A549 (cell line): ENCODE results near the gene DSCAML1. TPM values are rescaled to one million over a fixed set of nuclear protein-coding genes. Genes with fewer than 3 reads are reported as not detected.

Experiments
- ATAC-seq, 2 experiments: fragments of 200-7000 bp in 1 of 2; fragments of >200 bp in 1 of 2; cut with Nextera tagmentation in 1 of 2; cut with Tn5 transposase in 1 of 2; 3 replicates each; pipeline versions ENCODE4 v1.8.0 to v1.9.1; 2018 to 2020; ENCODE audit warnings: mild to moderate bottlenecking in 1 of 2, moderate library complexity in 1 of 2
- CTCF ChIA-PET: fragments of 300-600 bp; sonication (Branson Sonifier 250); formaldehyde crosslinking; extraction: SDS; loops from one replicate; lab custom pipeline; 2021; ENCODE audit warnings: antibody characterized with exemption, inconsistent platforms; lab: Yijun Ruan, JAX
- POLR2A ChIA-PET: fragments of 350-600 bp; formaldehyde crosslinking; extraction: SDS; loops from one replicate; lab custom pipeline; 2021; ENCODE audit warnings: antibody characterized with exemption, inconsistent platforms; lab: Yijun Ruan, JAX
- DNase-seq, 2 experiments: peaks; one replicate each; pipeline versions ENCODE4 v3.0.0 to v3.0.0-alpha.2; 2011 to 2016; ENCODE audit warnings: low read depth in 1 of 2, low spot score in 1 of 2
- FAIRE-seq: peaks from 2 replicates; lab custom pipeline; 2011; peaks lifted over from hg19 to GRCh38; lab: Jason Lieb, UNC
- H3K27ac ChIP-seq, 2 experiments: fragments of >200 bp; sonication (Bioruptor Twin); formaldehyde crosslinking; 3 replicates each; pipeline ENCODE4 v1.5.1; 2016 to 2017
- H3K4me1 ChIP-seq: fragments of >200 bp; sonication (Bioruptor Twin); formaldehyde crosslinking; 3 replicates; pipeline ENCODE4 v1.6.1; 2016
- H3K4me2 ChIP-seq: fragments of >200 bp; sonication (Bioruptor Twin); formaldehyde crosslinking; 3 replicates; pipeline ENCODE4 v1.6.1; 2016
- H3K4me3 ChIP-seq: fragments of >200 bp; sonication (Bioruptor Twin); formaldehyde crosslinking; 3 replicates; pipeline ENCODE4 v1.5.1; 2016
- H3K9me3 ChIP-seq: fragments of >200 bp; sonication (Bioruptor Twin); formaldehyde crosslinking; 3 replicates; pipeline ENCODE4 v1.6.1; 2016
- CBX2 ChIP-seq: fragments of 200-600 bp; sonication (generic); IDR thresholded peaks from 2 replicates; pipeline ENCODE4 v1.6.1; 2016; ENCODE audit warnings: low read depth, mild to moderate bottlenecking, borderline replicate concordance
- CEBPB ChIP-seq, 2 experiments: fragments of >200 bp in 1 of 2; sonication (Bioruptor Twin) in 1 of 2; formaldehyde crosslinking in 1 of 2; IDR thresholded peaks; 2 replicates each; pipeline ENCODE4 v1.6.1; 2012 to 2016
- CHD4 ChIP-seq: fragments of 200-600 bp; sonication (generic); IDR thresholded peaks from 2 replicates; pipeline ENCODE4 v1.6.1; 2016; ENCODE audit warnings: antibody characterized with exemption, mild to moderate bottlenecking, borderline replicate concordance
- ELK1 ChIP-seq: fragments of 150-350 bp; IDR thresholded peaks from 2 replicates; pipeline ENCODE4 v1.6.1; 2014; ENCODE audit warnings: low read depth, mild to moderate bottlenecking, low read length
- EP300 ChIP-seq, 2 experiments: fragments of >200 bp; sonication (Bioruptor Twin); formaldehyde crosslinking; IDR thresholded peaks; 2 replicates in 1 of 2; 3 replicates in 1 of 2; pipeline ENCODE4 v1.6.1; 2016 to 2017
- FOSL2 ChIP-seq, 2 experiments: fragments of 450-650 bp in 1 of 2; fragments of >200 bp in 1 of 2; sonication (Bioruptor Twin) in 1 of 2; formaldehyde crosslinking; IDR thresholded peaks; 2 replicates each; pipeline versions ENCODE4 v1.5.0 to v1.6.1; 2016 to 2020; ENCODE audit warnings: mild to moderate bottlenecking in 1 of 2, moderate library complexity in 1 of 2
- HEYL ChIP-seq: fragments of 250-450 bp; sonication (Bioruptor Pico); IDR thresholded peaks from 2 replicates; pipeline ENCODE4 v1.8.0; 2021; ENCODE audit warnings: mild to moderate bottlenecking, moderate library complexity
- HMGXB4 ChIP-seq: fragments of 250-450 bp; sonication (Bioruptor Pico); IDR thresholded peaks from 2 replicates; pipeline ENCODE4 v1.5.0; 2021; ENCODE audit warnings: mild to moderate bottlenecking, moderate library complexity, borderline replicate concordance
- HOXB13 ChIP-seq: fragments of 250-450 bp; sonication (Bioruptor Pico); IDR thresholded peaks from 2 replicates; pipeline ENCODE4 v1.5.0; 2020; ENCODE audit warnings: low read depth, mild to moderate bottlenecking, moderate library complexity
- JUNB ChIP-seq: fragments of >200 bp; sonication (Bioruptor Twin); formaldehyde crosslinking; IDR thresholded peaks from 2 replicates; pipeline ENCODE4 v1.6.1; 2016
- KDM5A ChIP-seq: fragments of 200-600 bp; sonication (generic); IDR thresholded peaks from 2 replicates; pipeline ENCODE4 v1.6.1; 2016; ENCODE audit warnings: antibody characterized with exemption, mild to moderate bottlenecking
- MAX ChIP-seq: IDR thresholded peaks from 2 replicates; pipeline ENCODE4 v1.6.1; 2012
- RCOR1 ChIP-seq: fragments of 150-350 bp; IDR thresholded peaks from 2 replicates; pipeline ENCODE4 v1.6.1; 2014; ENCODE audit warnings: antibody characterized with exemption, low read length, low read depth
- SREBF2 ChIP-seq: fragments of 450-650 bp; IDR thresholded peaks from 2 replicates; pipeline ENCODE4 v1.6.1; 2014; ENCODE audit warnings: mild to moderate bottlenecking, moderate library complexity
- TFCP2L1 ChIP-seq: fragments of 250-450 bp; sonication (Bioruptor Pico); IDR thresholded peaks from 2 replicates; pipeline ENCODE4 v1.5.0; 2021; ENCODE audit warnings: mild to moderate bottlenecking
- ZC3H11A ChIP-seq: fragments of 450-650 bp; IDR thresholded peaks from 2 replicates; pipeline ENCODE4 v1.6.1; 2014; ENCODE audit warnings: antibody characterized with exemption, mild to moderate bottlenecking
- WGBS: methylation state at CpG from one replicate; pipeline ENCODE4 v1.1.6; 2017; ENCODE audit errors: missing lambda C conversion rate; 5-methylcytosine and 5-hydroxymethylcytosine counted together
- polyA plus RNA-seq, 4 experiments: library from polyadenylated mRNA; depleted of rRNA in 3 of 4; stranded (reverse); fragments of >200 nt; fragmentation: RNase III in 1 of 4; extraction: RNeasy Plus Mini Kit Qiagen cat#74134 plus additional on column Dnase treatment in 1 of 4; gene quantifications; 2 replicates in 3 of 4; 3 replicates in 1 of 4; pipeline ENCODE4 v1.2.3, GENCODE V29; 2011 to 2017
- TF ChIP-seq, protein P1 (sequence below): fragments of 250-450 bp; sonication (Bioruptor Pico); IDR thresholded peaks from 2 replicates; pipeline ENCODE4 v1.5.0; 2020; ENCODE audit warnings: low read depth, mild to moderate bottlenecking, moderate library complexity
- TF ChIP-seq, protein P2 (sequence below): IDR thresholded peaks from 2 replicates; pipeline ENCODE4 v1.6.1; 2012

DSCAML1 gene
- polyA plus RNA-seq, 2 of the 4 experiments (the other 2 are of a cell fraction) = 0.12 to 0.31 TPM

- Histone ChIP-seq H3K9me3 (no peaks in the 10 kb centered on the region), H3K4me2 (no peak overlapping the region), H3K4me3 (no peak overlapping the region), H3K27ac (no peak overlapping the region), H3K4me1 (no peaks in the 10 kb centered on the region)
- ChIA-PET CTCF (interaction anchor here (1.2 kb wide), 1 partner anchor 79 kb away, joined by 3 read pairs; no protein-coding TSS in a partner anchor), POLR2A (no interaction called here)
- ATAC-seq (no peak), DNase-seq (no peak), FAIRE-seq (no peak)
- TF ChIP-seq KDM5A = no peak
- no peak for TF ChIP-seq HMGXB4 (CRISPR knock-in tag)
- TF ChIP-seq FOSL2 (IDR thresholded peaks at IDR 0.05) = no peak
- no peak for TF ChIP-seq FOSL2 (CRISPR knock-in tag; IDR thresholded peaks at IDR 0.05)
- no peak for TF ChIP-seq CBX2
- no peak for TF ChIP-seq SREBF2
- no peak for TF ChIP-seq ELK1
- TF ChIP-seq MAX = no peak
- no peak for TF ChIP-seq JUNB
- no peak for TF ChIP-seq CHD4
- TF ChIP-seq EP300 (IDR thresholded peaks at IDR 0.05) = no peak
- TF ChIP-seq, protein P1, sequence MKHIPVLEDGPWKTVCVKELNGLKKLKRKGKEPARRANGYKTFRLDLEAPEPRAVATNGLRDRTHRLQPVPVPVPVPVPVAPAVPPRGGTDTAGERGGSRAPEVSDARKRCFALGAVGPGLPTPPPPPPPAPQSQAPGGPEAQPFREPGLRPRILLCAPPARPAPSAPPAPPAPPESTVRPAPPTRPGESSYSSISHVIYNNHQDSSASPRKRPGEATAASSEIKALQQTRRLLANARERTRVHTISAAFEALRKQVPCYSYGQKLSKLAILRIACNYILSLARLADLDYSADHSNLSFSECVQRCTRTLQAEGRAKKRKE (CRISPR knock-in tag) = no peak
- TF ChIP-seq CEBPB (IDR thresholded peaks at IDR 0.05) = no peak
- 78% methylated on average over 10 of the region's 27 CpGs for WGBS
Observed at GRCh38 chr11:117505285-117505970, 291.6 kb downstream of the DSCAML1 start.

DNA sequence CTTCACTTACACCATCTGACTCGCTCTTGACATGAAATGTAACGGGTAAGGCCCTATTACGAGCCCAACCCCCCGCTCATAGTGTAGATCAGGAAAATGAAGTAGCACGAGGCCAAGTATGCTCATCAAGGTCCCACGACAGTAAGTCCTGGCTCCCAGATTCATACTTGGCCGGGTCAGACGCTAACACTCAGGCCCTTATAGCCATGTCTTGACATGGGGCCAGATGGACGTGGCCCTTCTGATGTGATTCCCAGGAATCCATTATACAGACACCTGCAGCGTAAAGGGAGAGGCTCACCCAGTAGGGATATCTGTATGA is 294.3 kb downstream of the DSCAML1 start:
- ATAC-seq (no peak), FAIRE-seq (no peak), DNase-seq (no peak)
- ChIA-PET POLR2A (interaction anchor here (1.0 kb wide), 1 partner anchor 13 kb away, joined by 3 read pairs; no protein-coding TSS in a partner anchor), CTCF (no interaction called here)
- no peaks in the 10 kb centered on the region for H3K4me1 ChIP-seq
- no peaks in the 10 kb centered on the region for H3K9me3 ChIP-seq
- WGBS = 53% methylated on average over 10 of the region's 10 CpGs
- TF ChIP-seq HEYL (no peak), ELK1 (no peak), RCOR1 (no peak), EP300 (IDR thresholded peaks at IDR 0.05) (no peak), TFCP2L1 (CRISPR knock-in tag) (no peak), ZC3H11A (no peak), HOXB13 (CRISPR knock-in tag) (no peak)
- TF ChIP-seq, protein P2, sequence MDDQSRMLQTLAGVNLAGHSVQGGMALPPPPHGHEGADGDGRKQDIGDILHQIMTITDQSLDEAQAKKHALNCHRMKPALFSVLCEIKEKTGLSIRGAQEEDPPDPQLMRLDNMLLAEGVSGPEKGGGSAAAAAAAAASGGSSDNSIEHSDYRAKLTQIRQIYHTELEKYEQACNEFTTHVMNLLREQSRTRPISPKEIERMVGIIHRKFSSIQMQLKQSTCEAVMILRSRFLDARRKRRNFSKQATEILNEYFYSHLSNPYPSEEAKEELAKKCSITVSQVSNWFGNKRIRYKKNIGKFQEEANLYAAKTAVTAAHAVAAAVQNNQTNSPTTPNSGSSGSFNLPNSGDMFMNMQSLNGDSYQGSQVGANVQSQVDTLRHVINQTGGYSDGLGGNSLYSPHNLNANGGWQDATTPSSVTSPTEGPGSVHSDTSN = no peak
- H3K27ac ChIP-seq = no peak overlapping the region
- H3K4me3 ChIP-seq = no peak overlapping the region
- no peak overlapping the region for H3K4me2 ChIP-seq
